DND-41 (cell line): ENCODE data around the gene HOXA5.

Source experiments
- ATAC-seq: fragments of 200-7000 bp; cut with Tn5 transposase; 3 replicates; pipeline ENCODE4 v1.9.1; 2021; ENCODE audit warnings: low read depth; ENCODE audit not compliant: insufficient read depth
- DNase-seq: peaks from one replicate; pipeline ENCODE4 v3.0.0-alpha.2; 2020
- H2AFZ ChIP-seq: 2 replicates; pipeline ENCODE4 v1.6.0; 2012; ENCODE audit warnings: low read depth, low read length
- H3K27ac ChIP-seq: 2 replicates; pipeline ENCODE4 v1.5.1; 2012; ENCODE audit warnings: low read length, inconsistent platforms
- H3K27me3 ChIP-seq: fragments of 200-600 bp; sonication (generic); 2 replicates; pipeline ENCODE4 v1.6.0; 2012; ENCODE audit warnings: low read length, mild to moderate bottlenecking, inconsistent platforms; ENCODE audit not compliant: insufficient read depth, poor library complexity
- H3K36me3 ChIP-seq: 2 replicates; pipeline ENCODE4 v1.5.1; 2012; ENCODE audit warnings: low read length, inconsistent platforms; ENCODE audit not compliant: insufficient read depth
- H3K4me1 ChIP-seq: 2 replicates; pipeline ENCODE4 v1.5.1; 2012; ENCODE audit warnings: mild to moderate bottlenecking, low read length; ENCODE audit not compliant: insufficient read depth
- H3K4me2 ChIP-seq: 2 replicates; pipeline ENCODE4 v1.6.0; 2012; ENCODE audit warnings: mild to moderate bottlenecking, moderate library complexity, low read length, inconsistent platforms; ENCODE audit not compliant: insufficient read depth
- H3K4me3 ChIP-seq, 2 experiments: fragments of 200-600 bp in 1 of 2; shearing (Covaris generic) in 1 of 2; 2 replicates each; pipeline ENCODE4 v1.5.1; 2012 to 2016; ENCODE audit warnings: inconsistent platforms in 2 of 2, low read length in 2 of 2, mild to moderate bottlenecking in 2 of 2, low read depth in 1 of 2, moderate library complexity in 1 of 2
- H3K79me2 ChIP-seq: 2 replicates; pipeline ENCODE4 v1.6.0; 2012; ENCODE audit warnings: low read length, inconsistent platforms; ENCODE audit not compliant: insufficient read depth
- H3K9ac ChIP-seq: 2 replicates; pipeline ENCODE4 v1.6.0; 2012; ENCODE audit warnings: low read depth, mild to moderate bottlenecking, inconsistent platforms, low read length, moderate library complexity
- H3K9me3 ChIP-seq: 2 replicates; pipeline ENCODE4 v1.5.1; 2012; ENCODE audit warnings: low read length, moderate library complexity, mild to moderate bottlenecking, inconsistent platforms; ENCODE audit not compliant: insufficient read depth, severe bottlenecking
- H4K20me1 ChIP-seq: 2 replicates; pipeline ENCODE4 v1.6.0; 2012; ENCODE audit warnings: low read length; ENCODE audit not compliant: insufficient read depth
- EZH2 ChIP-seq: IDR thresholded peaks from 3 replicates; pipeline ENCODE4 v1.6.1; 2012; ENCODE audit warnings: borderline replicate concordance, low read depth, mild to moderate bottlenecking, moderate library complexity, low read length, inconsistent platforms; ENCODE audit not compliant: severe bottlenecking
- TF ChIP-seq, protein P1 (sequence below): IDR thresholded peaks from 2 replicates; pipeline ENCODE4 v1.5.1; 2012; ENCODE audit warnings: borderline replicate concordance, low read length, moderate library complexity, mild to moderate bottlenecking; ENCODE audit not compliant: poor library complexity, severe bottlenecking; ENCODE audit errors: extremely low read depth

Gene HOXA5

DNA sequence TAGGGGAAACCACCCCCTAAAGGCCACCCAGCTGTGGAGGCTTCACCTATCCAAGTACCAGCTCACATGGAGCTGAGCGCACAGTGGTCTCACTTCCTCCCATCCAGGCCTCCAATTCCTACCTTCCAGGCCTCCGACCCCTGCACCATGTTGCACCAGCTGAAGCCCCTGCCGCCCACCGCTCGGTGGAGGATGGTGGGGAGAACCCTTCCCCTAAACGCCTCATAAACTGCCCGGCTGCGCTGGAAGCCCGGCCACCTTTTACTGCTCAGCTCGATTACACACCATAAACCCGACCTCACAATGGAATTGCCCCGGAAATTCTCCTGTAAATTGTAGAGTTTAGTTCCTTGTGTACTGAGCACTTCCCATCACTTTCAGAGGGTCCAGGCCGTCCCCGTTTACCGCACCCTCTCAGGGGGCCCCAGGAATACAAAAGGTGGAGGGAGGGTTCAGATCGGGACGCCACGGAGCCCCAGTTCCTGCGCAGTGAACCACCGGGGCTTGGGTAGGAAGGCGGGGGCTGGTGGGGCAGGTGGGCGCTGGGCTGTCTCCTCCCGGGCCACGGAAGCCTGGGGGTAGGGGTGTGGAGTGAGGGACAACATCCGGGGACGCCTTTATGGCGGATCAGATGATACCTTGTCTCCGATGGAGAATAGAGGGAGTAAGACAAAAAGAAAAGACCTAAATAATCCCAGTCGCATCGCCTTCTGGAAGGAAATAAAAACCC lies 14.4 kb upstream of the HOXA5 start:
- Histone ChIP-seq H2AFZ (no peak overlapping the region), H3K27ac (no peak overlapping the region), H3K36me3 (no peaks in the 10 kb centered on the region), H3K27me3 (no peaks in the 10 kb centered on the region), H3K4me3 (no peak overlapping the region), H4K20me1 (no peaks in the 10 kb centered on the region), H3K9me3 (no peaks in the 10 kb centered on the region), H3K4me1 (peaks cover 32% of the 10 kb centered on the region), H3K4me2 (no peak overlapping the region), H3K9ac (no peak overlapping the region), H3K79me2 (peaks cover 9% of the 10 kb centered on the region)
- TF ChIP-seq, protein P1, sequence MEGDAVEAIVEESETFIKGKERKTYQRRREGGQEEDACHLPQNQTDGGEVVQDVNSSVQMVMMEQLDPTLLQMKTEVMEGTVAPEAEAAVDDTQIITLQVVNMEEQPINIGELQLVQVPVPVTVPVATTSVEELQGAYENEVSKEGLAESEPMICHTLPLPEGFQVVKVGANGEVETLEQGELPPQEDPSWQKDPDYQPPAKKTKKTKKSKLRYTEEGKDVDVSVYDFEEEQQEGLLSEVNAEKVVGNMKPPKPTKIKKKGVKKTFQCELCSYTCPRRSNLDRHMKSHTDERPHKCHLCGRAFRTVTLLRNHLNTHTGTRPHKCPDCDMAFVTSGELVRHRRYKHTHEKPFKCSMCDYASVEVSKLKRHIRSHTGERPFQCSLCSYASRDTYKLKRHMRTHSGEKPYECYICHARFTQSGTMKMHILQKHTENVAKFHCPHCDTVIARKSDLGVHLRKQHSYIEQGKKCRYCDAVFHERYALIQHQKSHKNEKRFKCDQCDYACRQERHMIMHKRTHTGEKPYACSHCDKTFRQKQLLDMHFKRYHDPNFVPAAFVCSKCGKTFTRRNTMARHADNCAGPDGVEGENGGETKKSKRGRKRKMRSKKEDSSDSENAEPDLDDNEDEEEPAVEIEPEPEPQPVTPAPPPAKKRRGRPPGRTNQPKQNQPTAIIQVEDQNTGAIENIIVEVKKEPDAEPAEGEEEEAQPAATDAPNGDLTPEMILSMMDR = no peak
- no peak for TF ChIP-seq EZH2
- ATAC-seq (no peak), DNase-seq (no peak)

DNA sequence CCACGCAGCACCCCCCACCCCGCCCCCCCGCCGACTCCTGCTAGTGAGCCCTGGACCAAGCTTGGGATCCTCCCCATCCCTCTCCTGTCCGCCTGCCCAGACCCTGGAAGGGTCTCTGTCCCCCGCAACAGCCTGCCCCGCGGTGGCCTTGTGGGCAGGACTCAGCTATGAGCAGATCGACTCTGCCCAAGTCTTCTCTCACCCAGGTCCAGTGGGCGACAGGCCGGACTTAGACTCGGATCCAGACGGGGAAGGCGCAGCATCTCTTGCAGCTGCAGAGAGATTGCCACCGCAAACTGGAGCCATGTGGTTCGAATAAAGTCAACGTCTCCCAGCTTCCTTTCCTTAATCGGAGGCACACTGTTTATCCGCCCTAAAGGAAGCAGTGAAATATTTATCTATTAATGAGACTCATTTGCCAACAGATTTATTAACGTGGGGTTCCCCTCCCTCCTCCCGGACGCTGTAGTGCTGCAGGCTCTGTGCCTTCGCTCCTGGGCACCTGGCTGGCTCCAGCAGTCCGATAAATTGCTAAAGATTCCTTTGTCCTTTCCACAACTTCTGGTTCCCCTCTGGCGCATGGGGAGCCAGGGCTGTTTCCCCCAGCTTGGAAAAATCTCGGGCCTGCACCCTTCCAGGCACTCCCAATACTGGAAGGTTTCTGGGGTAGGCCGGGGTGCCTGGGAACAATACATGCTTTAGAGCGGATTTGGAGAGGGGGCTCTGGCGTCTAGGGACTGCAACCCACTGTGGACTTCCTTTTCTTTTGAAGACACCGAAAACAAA lies 13.6 kb upstream of the HOXA5 start:
- Histone ChIP-seq H3K4me2 (peak overlapping the region; percentile 74), H3K4me1 (peaks cover 32% of the 10 kb centered on the region), H3K79me2 (peaks cover 9% of the 10 kb centered on the region), H4K20me1 (no peaks in the 10 kb centered on the region), H3K9ac (peak overlapping the region; percentile 86), H3K9me3 (no peaks in the 10 kb centered on the region), H3K36me3 (no peaks in the 10 kb centered on the region), H3K27ac (no peak overlapping the region), H2AFZ (peak overlapping the region; percentile 92), H3K4me3 (peak overlapping the region in 1 of 2 experiments; percentile 70; a peak in 2 of 4 replicates), H3K27me3 (no peaks in the 10 kb centered on the region)
- TF ChIP-seq, protein P1 = no peak
- TF ChIP-seq EZH2 = no peak
- DNase-seq (no peak), ATAC-seq (peak; percentile 5; the same call in 2 of the 3 replicates)

DNA sequence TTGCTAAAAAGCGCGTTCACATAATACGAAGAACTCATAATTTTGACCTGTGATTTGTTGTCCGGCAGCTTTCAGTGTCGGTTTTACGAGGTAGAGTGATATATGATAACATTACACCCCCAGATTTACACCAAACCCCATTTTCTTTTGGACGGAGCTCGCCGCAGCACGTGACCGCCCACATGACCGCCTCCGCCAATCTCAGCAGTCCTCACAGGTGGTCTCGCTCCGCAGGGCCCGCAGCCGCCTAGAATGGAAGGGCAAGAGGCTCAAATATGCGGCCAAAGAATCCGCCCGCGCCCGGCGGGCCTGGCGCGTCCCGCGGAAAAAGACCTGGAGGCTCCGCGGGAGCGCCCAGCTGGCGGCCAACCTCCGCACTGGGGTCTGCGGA lies 13.0 kb upstream of the HOXA5 start, which contains the start of gene HOXA7:
HOXA7 (minus strand) TSS at position 168 of the 391 bp plus-strand sequence; CDS start at position 38, 130 bp downstream.
- H3K4me3 ChIP-seq = peak within 1 kb of the TSS; percentile 46 to 70
- H2AFZ ChIP-seq = peak within 1 kb of the TSS; percentile 92
- TF ChIP-seq EZH2 = no peak
- TF ChIP-seq, protein P1 = no peak
- H3K4me1 ChIP-seq = peaks cover 36% of the 10 kb centered on the region
- no peaks in the 10 kb centered on the region for H3K27me3 ChIP-seq
- ATAC-seq (peak; percentile 72), DNase-seq (peak; percentile 76)
- no peaks in the 10 kb centered on the region for H3K36me3 ChIP-seq
- peaks cover 9% of the 10 kb centered on the region for H3K79me2 ChIP-seq
- H3K9me3 ChIP-seq = no peaks in the 10 kb centered on the region
- H3K9ac ChIP-seq = peak within 1 kb of the TSS; percentile 86
- peak within 1 kb of the TSS; percentile 74 for H3K4me2 ChIP-seq
- peak within 1 kb of the TSS; percentile 91 for H3K27ac ChIP-seq
- H4K20me1 ChIP-seq = no peaks in the 10 kb centered on the region
